Right lobe of liver (tissue), 6 donors: ENCODE measurements around the gene ZFAND3. TPM values are rescaled to one million over a fixed set of nuclear protein-coding genes. Genes with fewer than 3 reads are reported as not detected.

ENCODE experiments used
- ATAC-seq, 4 donors: fragments of 200-7000 bp; cut with Tn5 transposase; one replicate each; pipeline ENCODE4 v1.9.1; 2020; ENCODE audit warnings: mild to moderate bottlenecking in 4 of 4, moderate library complexity in 4 of 4
- DNase-seq, 3 donors: peaks; one replicate each; pipeline ENCODE4 v3.0.0-alpha.2; 2020
- H3K27ac ChIP-seq, 3 donors: fragments of 200-600 bp; one replicate each; pipeline ENCODE4 v1.8.0; 2022
- H3K27me3 ChIP-seq, 2 donors: fragments of 200-600 bp; one replicate each; pipeline ENCODE4 v1.8.0; 2022
- H3K36me3 ChIP-seq, 4 donors: fragments of 200-600 bp; sonication (generic) in 1 of 4; one replicate each; pipeline versions ENCODE4 v1.5.1 to v1.8.0; 2017 to 2022; ENCODE audit warnings: control low read depth in 1 of 4
- H3K4me1 ChIP-seq, 4 donors: fragments of 200-600 bp; sonication (generic) in 1 of 4; one replicate each; pipeline versions ENCODE4 v1.5.1 to v1.8.0; 2017 to 2022; ENCODE audit warnings: control low read depth in 1 of 4
- H3K4me3 ChIP-seq, 3 donors: fragments of 200-600 bp; one replicate each; pipeline ENCODE4 v1.8.0; 2022
- H3K9me3 ChIP-seq, 4 donors: fragments of 200-600 bp; sonication (generic) in 1 of 4; one replicate each; pipeline versions ENCODE4 v1.5.1 to v1.8.0; 2017 to 2022; ENCODE audit warnings: control low read depth in 1 of 4
- CTCF ChIP-seq, 4 donors: fragments of 200-600 bp in 3 of 4; fragments of 450-650 bp in 1 of 4; IDR thresholded peaks; one replicate each; pipeline versions ENCODE4 v1.5.1 to v1.8.0; 2016 to 2022; ENCODE audit warnings: antibody characterized with exemption in 4 of 4, mild to moderate bottlenecking in 2 of 4
- POLR2A ChIP-seq: fragments of 450-650 bp; IDR thresholded peaks from one replicate; pipeline ENCODE4 v1.6.1; 2017; ENCODE audit warnings: antibody characterized with exemption, mild to moderate bottlenecking
- WGBS: methylation state at CpG from one replicate; pipeline ENCODE4 v1.1.6; 2018; ENCODE audit warnings: low coverage, low lambda C conversion rate; ENCODE audit not compliant: insufficient coverage; ENCODE audit errors: missing lambda C conversion rate; 5-methylcytosine and 5-hydroxymethylcytosine counted together
- intact Hi-C, 2 donors: fragments of 100-400 bp; cut with DNase I; formaldehyde crosslinking; loops; one replicate each; pipeline versions ENCODE4 v1.11.2 to v1.14.1; 2022
- total RNA-seq, 6 experiments: library from RNA; depleted of rRNA in 2 of 6; stranded (reverse); fragments of >200 nt in 2 of 6; fragmentation: NEBNext Ultra II Directional in 3 of 6; extraction: Animal tissue kit (Norgen Biotek cat#: 25700) in 3 of 6; gene quantifications; one replicate each; pipeline versions ENCODE4 v1.1.0 to v1.2.4, GENCODE V29; 2016 to 2023
- donor health status: DM: no; HTN: yes; CAD: no.
- donor health status: DM: no; HTN: no; CAD: no.
- donor health status: DM: no; HTN: no; CAD: no.
- donor health status: DM: no; HTN: yes; CAD: no.
- donor health status: DM: no; HTN: yes; CAD: no.

Gene ZFAND3
- total RNA-seq, 6 experiments from 2014 or later, result 43.1 to 66.5 (median 53.2) TPM

GRCh38 chr6:37971711-37972390, 152.3 kb downstream of the ZFAND3 start:
- TF ChIP-seq POLR2A (no peak), CTCF (IDR thresholded peaks at IDR 0.05) (no peak)
- no peak for ATAC-seq
- 62% methylated on average over 4 of the region's 4 CpGs for WGBS
- H3K27ac ChIP-seq, result no peak overlapping the region
- DNase-seq, result no peak
- H3K4me3 ChIP-seq, result no peak overlapping the region
- no peaks in the 10 kb centered on the region for H3K9me3 ChIP-seq
- H3K4me1 ChIP-seq, result no peaks in the 10 kb centered on the region
- no peaks in the 10 kb centered on the region for H3K36me3 ChIP-seq
- H3K27me3 ChIP-seq, result no peaks in the 10 kb centered on the region
- intact Hi-C loops, result no loop called here

GRCh38 chr6:37972994-37973757, 153.6 kb downstream of the ZFAND3 start:
- Histone ChIP-seq H3K27ac (no peak overlapping the region), H3K4me3 (no peak overlapping the region), H3K36me3 (no peaks in the 10 kb centered on the region), H3K27me3 (no peaks in the 10 kb centered on the region), H3K4me1 (no peaks in the 10 kb centered on the region), H3K9me3 (no peaks in the 10 kb centered on the region)
- ATAC-seq (no peak), DNase-seq (no peak)
- 62% methylated on average over 1 of the region's 1 CpG for WGBS
- TF ChIP-seq POLR2A (no peak), CTCF (IDR thresholded peaks at IDR 0.05) (no peak)
- intact Hi-C loops, result no loop called here

- WGBS, result 80% methylated on average over 1 of the region's 4 CpGs
- DNase-seq, result no peak
- no peak for ATAC-seq
- intact Hi-C loops, result no loop called here
- peaks cover 0 to 9% (median 4%) of the 10 kb centered on the region in 4 donors for H3K4me1 ChIP-seq
- H3K27ac ChIP-seq, result no peak overlapping the region
- no peaks in the 10 kb centered on the region for H3K9me3 ChIP-seq
- H3K36me3 ChIP-seq, result no peaks in the 10 kb centered on the region
- TF ChIP-seq CTCF (IDR thresholded peaks at IDR 0.05), result no peak
- TF ChIP-seq POLR2A, result no peak
- no peaks in the 10 kb centered on the region for H3K27me3 ChIP-seq
- no peak overlapping the region for H3K4me3 ChIP-seq
Measured at GRCh38 chr6:37974381-37974780, 154.9 kb downstream of the ZFAND3 start.

- peaks cover 0 to 14% (median 7%) of the 10 kb centered on the region in 4 donors for H3K4me1 ChIP-seq
- no peak overlapping the region for H3K27ac ChIP-seq
- no peaks in the 10 kb centered on the region for H3K9me3 ChIP-seq
- intact Hi-C loops, result no loop called here
- no peaks in the 10 kb centered on the region for H3K27me3 ChIP-seq
- no peak for ATAC-seq
- TF ChIP-seq POLR2A (no peak), CTCF (IDR thresholded peaks at IDR 0.05) (no peak)
- WGBS, result 92% methylated on average over 1 of the region's 1 CpG
- no peak for DNase-seq
- H3K36me3 ChIP-seq, result no peaks in the 10 kb centered on the region
- H3K4me3 ChIP-seq, result no peak overlapping the region
Measured at GRCh38 chr6:37974943-37975342, 155.4 kb downstream of the ZFAND3 start.
